Activated CD4-positive, alpha-beta T cell treated with anti-CD3 and anti-CD28 coated beads, Interleukin-2, amount 50 U/mL, for 4 hours (primary cell): ENCODE results near the gene PHACTR3.
A peak's percentile ranks its signal among the peaks of the same experiment; 100 is the strongest.
"Not testable (repeated sequence)": the region's sequence is repeated elsewhere in the genome, so short reads cannot be mapped to it uniquely, and the experiment has no call there.

Experiments
- DNase-seq, 2 experiments: peaks; one replicate each; pipeline ENCODE4 v3.0.0-alpha.2; 2020

PHACTR3 gene

GRCh38 chr20:59591061-59591460, 13.3 kb upstream of the PHACTR3 start:
- no peak for DNase-seq

GRCh38 chr20:59596690-59597089, 7.7 kb upstream of the PHACTR3 start:
- DNase-seq, result no peak

GRCh38 chr20:59597240-59597639, 7.1 kb upstream of the PHACTR3 start:
- DNase-seq, result no peak

- DNase-seq, result peak; percentile 3 to 8
Measured at GRCh38 chr20:59598625-59599310, 5.6 kb upstream of the PHACTR3 start.

GRCh38 chr20:59599941-59600340, 4.4 kb upstream of the PHACTR3 start:
- DNase-seq, result no peak

GRCh38 chr20:59600472-59600871, 3.9 kb upstream of the PHACTR3 start:
- DNase-seq, result no peak

GRCh38 chr20:59602546-59603080, 1.7 kb upstream of the PHACTR3 start:
- no peak for DNase-seq

GRCh38 chr20:59603176-59603575, 1.2 kb upstream of the PHACTR3 start:
- no peak for DNase-seq

GRCh38 chr20:59604741-59605600, 631 bp downstream of the PHACTR3 start:
- DNase-seq, result no peak

GRCh38 chr20:59605601-59606364, 1.4 kb downstream of the PHACTR3 start:
- DNase-seq, result no peak

GRCh38 chr20:59606566-59606965, 2.2 kb downstream of the PHACTR3 start:
- DNase-seq, result no peak

- DNase-seq, result no peak
Measured at GRCh38 chr20:59608396-59608795, 4.1 kb downstream of the PHACTR3 start.

GRCh38 chr20:59608871-59609270, 4.5 kb downstream of the PHACTR3 start:
- no peak for DNase-seq

- DNase-seq, result no peak
Measured at GRCh38 chr20:59611286-59611685, 6.9 kb downstream of the PHACTR3 start.

- no peak for DNase-seq
Measured at GRCh38 chr20:59613861-59614260, 9.5 kb downstream of the PHACTR3 start.

- DNase-seq, result no peak
Measured at GRCh38 chr20:59614714-59615113, 10.4 kb downstream of the PHACTR3 start.

GRCh38 chr20:59616306-59616705, 12.0 kb downstream of the PHACTR3 start:
- DNase-seq, result no peak

GRCh38 chr20:59617221-59617620, 12.9 kb downstream of the PHACTR3 start:
- no peak for DNase-seq

- DNase-seq, result no peak
Measured at GRCh38 chr20:59618131-59618530, 13.8 kb downstream of the PHACTR3 start.

- DNase-seq, result not testable (repeated sequence)
Measured at GRCh38 chr20:59618585-59618984, 14.2 kb downstream of the PHACTR3 start.

- no peak for DNase-seq
Measured at GRCh38 chr20:59620860-59621505, 16.6 kb downstream of the PHACTR3 start.

GRCh38 chr20:59622496-59622895, 18.2 kb downstream of the PHACTR3 start:
- no peak for DNase-seq

GRCh38 chr20:59623133-59623532, 18.8 kb downstream of the PHACTR3 start:
- no peak for DNase-seq
